SK-N-SH (cell line): Measurements from ENCODE around the gene ACER3.
A peak's percentile ranks its signal among the peaks of the same experiment; 100 is the strongest.

Experiments used
- EP300 ChIP-seq, 2 experiments: IDR thresholded peaks; 2 replicates each; pipeline versions ENCODE4 v1.4.0 to v1.6.1; 2012; ENCODE audit warnings: borderline replicate concordance in 1 of 2, low read depth in 1 of 2, low read length in 1 of 2
- NFIC ChIP-seq: IDR thresholded peaks from 2 replicates; pipeline ENCODE4 v1.4.0; 2012; ENCODE audit warnings: borderline replicate concordance
- NRF1 ChIP-seq: IDR thresholded peaks from 2 replicates; pipeline ENCODE4 v1.6.1; 2012; ENCODE audit warnings: low read depth, mild to moderate bottlenecking, low read length
- POLR2AphosphoS5 ChIP-seq: IDR thresholded peaks from 2 replicates; pipeline ENCODE4 v1.6.1; 2012; ENCODE audit warnings: low read depth, low read length
- RFX5 ChIP-seq: IDR thresholded peaks from 2 replicates; pipeline ENCODE4 v1.6.1; 2012; ENCODE audit warnings: mild to moderate bottlenecking, improper control_type of control experiment, low read length
- SIN3A ChIP-seq: IDR thresholded peaks from 2 replicates; pipeline ENCODE4 v1.6.1; 2012; ENCODE audit warnings: low read depth, mild to moderate bottlenecking, low read length, moderate library complexity, borderline replicate concordance
- SMC3 ChIP-seq: IDR thresholded peaks from 2 replicates; pipeline ENCODE4 v1.6.1; 2012; ENCODE audit warnings: low read depth, low read length, improper control_type of control experiment
- TF ChIP-seq, protein P1 (sequence below): fragments of 200-600 bp; sonication (generic); IDR thresholded peaks from 2 replicates; pipeline ENCODE4 v1.6.1; 2017; ENCODE audit warnings: antibody characterized with exemption, mild to moderate bottlenecking, moderate library complexity
- TF ChIP-seq, protein P2 (sequence below): IDR thresholded peaks from 2 replicates; pipeline ENCODE4 v1.4.0; 2012; ENCODE audit warnings: low read depth, borderline replicate concordance
- TF ChIP-seq, protein P3 (sequence below): IDR thresholded peaks from 2 replicates; pipeline ENCODE4 v1.6.1; 2012; ENCODE audit warnings: mild to moderate bottlenecking, low read depth, low read length, moderate library complexity

DNA sequence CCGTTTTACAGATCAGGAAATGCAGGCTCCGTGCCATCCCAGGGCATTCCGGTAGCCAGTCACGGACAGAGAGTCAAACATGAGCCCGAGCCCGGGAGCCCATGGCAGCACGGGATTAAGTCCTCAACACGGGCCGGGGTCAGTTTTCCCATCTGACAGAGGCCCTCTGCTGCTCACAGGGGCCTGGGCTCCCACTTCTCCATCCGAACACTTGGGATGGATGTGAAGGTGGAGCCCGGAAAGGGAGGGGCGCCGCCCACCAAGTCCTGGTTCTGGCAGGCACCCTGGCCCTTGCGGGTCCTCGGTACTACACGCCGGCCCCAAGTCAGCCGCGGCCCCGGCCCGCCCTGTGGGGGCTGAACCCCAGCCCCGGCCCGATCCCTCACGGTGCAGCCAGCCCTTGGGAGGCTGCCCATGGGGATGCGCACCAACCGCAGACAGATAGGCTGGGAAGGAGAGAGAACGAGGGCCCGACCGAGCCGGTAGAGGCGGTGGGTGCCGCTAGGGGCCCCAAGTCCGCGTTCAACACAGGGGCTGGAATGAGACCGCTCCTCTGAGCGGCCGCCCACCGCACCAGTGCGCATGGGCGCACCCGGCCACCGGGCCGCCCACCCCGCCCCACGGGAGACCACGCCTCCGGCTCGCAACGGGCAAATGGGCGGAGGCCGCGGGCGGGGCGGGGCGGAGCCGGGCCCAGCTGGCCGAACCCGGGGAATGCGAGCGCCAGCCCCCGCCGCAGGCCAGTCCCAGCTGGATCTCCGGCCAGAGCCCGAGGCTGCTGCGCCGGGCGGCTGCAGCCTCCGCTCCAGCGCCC, 205.7 kb downstream of the ACER3 start, which contains the start of gene CAPN5:
- TF ChIP-seq POLR2AphosphoS5 (peak; percentile 87), EP300 (IDR thresholded peaks at IDR 0.05; ENCODE audit: borderline replicate concordance in 1 of 2, low read depth in 1 of 2, low read length in 1 of 2) (no peak), SIN3A (no peak), NRF1 (peak; percentile 63), RFX5 (no peak), NFIC (no peak), SMC3 (no peak)
- TF ChIP-seq, protein P1, sequence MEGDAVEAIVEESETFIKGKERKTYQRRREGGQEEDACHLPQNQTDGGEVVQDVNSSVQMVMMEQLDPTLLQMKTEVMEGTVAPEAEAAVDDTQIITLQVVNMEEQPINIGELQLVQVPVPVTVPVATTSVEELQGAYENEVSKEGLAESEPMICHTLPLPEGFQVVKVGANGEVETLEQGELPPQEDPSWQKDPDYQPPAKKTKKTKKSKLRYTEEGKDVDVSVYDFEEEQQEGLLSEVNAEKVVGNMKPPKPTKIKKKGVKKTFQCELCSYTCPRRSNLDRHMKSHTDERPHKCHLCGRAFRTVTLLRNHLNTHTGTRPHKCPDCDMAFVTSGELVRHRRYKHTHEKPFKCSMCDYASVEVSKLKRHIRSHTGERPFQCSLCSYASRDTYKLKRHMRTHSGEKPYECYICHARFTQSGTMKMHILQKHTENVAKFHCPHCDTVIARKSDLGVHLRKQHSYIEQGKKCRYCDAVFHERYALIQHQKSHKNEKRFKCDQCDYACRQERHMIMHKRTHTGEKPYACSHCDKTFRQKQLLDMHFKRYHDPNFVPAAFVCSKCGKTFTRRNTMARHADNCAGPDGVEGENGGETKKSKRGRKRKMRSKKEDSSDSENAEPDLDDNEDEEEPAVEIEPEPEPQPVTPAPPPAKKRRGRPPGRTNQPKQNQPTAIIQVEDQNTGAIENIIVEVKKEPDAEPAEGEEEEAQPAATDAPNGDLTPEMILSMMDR: peak; percentile 41
- TF ChIP-seq, protein P2, sequence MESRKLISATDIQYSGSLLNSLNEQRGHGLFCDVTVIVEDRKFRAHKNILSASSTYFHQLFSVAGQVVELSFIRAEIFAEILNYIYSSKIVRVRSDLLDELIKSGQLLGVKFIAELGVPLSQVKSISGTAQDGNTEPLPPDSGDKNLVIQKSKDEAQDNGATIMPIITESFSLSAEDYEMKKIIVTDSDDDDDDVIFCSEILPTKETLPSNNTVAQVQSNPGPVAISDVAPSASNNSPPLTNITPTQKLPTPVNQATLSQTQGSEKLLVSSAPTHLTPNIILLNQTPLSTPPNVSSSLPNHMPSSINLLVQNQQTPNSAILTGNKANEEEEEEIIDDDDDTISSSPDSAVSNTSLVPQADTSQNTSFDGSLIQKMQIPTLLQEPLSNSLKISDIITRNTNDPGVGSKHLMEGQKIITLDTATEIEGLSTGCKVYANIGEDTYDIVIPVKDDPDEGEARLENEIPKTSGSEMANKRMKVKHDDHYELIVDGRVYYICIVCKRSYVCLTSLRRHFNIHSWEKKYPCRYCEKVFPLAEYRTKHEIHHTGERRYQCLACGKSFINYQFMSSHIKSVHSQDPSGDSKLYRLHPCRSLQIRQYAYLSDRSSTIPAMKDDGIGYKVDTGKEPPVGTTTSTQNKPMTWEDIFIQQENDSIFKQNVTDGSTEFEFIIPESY: no peak
- TF ChIP-seq, protein P3, sequence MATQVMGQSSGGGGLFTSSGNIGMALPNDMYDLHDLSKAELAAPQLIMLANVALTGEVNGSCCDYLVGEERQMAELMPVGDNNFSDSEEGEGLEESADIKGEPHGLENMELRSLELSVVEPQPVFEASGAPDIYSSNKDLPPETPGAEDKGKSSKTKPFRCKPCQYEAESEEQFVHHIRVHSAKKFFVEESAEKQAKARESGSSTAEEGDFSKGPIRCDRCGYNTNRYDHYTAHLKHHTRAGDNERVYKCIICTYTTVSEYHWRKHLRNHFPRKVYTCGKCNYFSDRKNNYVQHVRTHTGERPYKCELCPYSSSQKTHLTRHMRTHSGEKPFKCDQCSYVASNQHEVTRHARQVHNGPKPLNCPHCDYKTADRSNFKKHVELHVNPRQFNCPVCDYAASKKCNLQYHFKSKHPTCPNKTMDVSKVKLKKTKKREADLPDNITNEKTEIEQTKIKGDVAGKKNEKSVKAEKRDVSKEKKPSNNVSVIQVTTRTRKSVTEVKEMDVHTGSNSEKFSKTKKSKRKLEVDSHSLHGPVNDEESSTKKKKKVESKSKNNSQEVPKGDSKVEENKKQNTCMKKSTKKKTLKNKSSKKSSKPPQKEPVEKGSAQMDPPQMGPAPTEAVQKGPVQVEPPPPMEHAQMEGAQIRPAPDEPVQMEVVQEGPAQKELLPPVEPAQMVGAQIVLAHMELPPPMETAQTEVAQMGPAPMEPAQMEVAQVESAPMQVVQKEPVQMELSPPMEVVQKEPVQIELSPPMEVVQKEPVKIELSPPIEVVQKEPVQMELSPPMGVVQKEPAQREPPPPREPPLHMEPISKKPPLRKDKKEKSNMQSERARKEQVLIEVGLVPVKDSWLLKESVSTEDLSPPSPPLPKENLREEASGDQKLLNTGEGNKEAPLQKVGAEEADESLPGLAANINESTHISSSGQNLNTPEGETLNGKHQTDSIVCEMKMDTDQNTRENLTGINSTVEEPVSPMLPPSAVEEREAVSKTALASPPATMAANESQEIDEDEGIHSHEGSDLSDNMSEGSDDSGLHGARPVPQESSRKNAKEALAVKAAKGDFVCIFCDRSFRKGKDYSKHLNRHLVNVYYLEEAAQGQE: no peak
